SU-DHL-6 (cell line): ENCODE measurements around the gene PRDM11.

Source experiments
- EZH2phosphoT487 ChIP-seq: fragments of 200-600 bp; sonication (generic), shearing (Covaris generic); conservative IDR thresholded peaks from 2 replicates; pipeline ENCODE4 v1.6.1; 2018; ENCODE audit warnings: mild to moderate bottlenecking, antibody characterized with exemption, low read length, moderate library complexity, mixed read lengths
- TF ChIP-seq, protein P1 (sequence below): fragments of 200-600 bp; sonication (generic); IDR thresholded peaks from one replicate; pipeline ENCODE4 v1.5.1; 2017; ENCODE audit warnings: antibody characterized with exemption, mild to moderate bottlenecking, low read length, moderate library complexity; ENCODE audit not compliant: insufficient read depth, poor library complexity, severe bottlenecking

DNA sequence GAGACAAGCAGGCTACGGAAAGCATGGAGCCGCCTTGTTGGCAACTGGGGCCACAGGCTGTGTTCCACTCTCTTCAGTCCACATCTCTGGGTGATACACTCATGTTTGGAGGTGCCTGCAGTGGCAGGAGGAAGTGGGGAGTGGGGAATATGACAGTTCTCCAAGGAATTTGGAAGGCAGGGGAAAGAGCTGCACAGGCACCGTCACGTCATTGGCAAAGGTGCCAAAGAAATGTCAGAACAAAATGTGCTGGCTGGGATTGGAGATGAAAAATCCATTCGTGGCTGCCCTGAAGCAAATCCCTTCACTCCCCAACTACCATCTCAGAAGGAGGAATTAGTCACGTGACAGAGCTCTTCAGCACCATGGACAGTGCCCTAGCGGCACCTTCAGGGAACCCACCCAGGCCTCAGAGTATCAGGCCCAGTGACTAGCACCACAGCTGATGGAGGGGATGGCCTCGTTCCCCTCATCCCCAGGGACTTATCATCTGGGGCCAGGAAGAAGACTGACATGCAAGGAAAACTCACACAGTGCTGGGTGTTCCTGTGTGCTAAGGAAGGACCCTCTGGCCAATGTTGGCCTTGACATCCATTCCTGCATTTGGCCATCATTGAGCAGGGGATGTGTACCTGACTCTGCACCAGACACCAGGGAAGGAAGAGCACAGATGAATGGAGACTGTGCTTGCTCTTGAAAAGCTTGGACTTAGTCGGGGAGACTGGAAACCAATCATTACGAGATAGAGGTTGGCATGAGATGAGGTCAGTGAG, 48.5 kb upstream of the PRDM11 start:
- TF ChIP-seq, protein P1, sequence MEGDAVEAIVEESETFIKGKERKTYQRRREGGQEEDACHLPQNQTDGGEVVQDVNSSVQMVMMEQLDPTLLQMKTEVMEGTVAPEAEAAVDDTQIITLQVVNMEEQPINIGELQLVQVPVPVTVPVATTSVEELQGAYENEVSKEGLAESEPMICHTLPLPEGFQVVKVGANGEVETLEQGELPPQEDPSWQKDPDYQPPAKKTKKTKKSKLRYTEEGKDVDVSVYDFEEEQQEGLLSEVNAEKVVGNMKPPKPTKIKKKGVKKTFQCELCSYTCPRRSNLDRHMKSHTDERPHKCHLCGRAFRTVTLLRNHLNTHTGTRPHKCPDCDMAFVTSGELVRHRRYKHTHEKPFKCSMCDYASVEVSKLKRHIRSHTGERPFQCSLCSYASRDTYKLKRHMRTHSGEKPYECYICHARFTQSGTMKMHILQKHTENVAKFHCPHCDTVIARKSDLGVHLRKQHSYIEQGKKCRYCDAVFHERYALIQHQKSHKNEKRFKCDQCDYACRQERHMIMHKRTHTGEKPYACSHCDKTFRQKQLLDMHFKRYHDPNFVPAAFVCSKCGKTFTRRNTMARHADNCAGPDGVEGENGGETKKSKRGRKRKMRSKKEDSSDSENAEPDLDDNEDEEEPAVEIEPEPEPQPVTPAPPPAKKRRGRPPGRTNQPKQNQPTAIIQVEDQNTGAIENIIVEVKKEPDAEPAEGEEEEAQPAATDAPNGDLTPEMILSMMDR = no peak
- TF ChIP-seq EZH2phosphoT487 = no peak
